ENCODE measurements around the gene LRP6.

DNA sequence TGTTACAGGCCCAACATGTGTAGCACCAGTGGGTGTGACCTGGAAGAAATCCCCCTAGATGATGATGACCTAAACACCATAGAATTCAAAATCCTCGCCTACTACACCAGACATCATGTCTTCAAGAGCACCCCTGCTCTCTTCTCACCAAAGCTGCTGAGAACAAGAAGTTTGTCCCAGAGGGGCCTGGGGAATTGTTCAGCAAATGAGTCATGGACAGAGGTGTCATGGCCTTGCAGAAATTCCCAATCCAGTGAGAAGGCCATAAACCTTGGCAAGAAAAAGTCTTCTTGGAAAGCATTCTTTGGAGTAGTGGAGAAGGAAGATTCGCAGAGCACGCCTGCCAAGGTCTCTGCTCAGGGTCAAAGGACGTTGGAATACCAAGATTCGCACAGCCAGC is 187.6 kb downstream of the LRP6 start:
- TF ChIP-seq, protein P1, sequence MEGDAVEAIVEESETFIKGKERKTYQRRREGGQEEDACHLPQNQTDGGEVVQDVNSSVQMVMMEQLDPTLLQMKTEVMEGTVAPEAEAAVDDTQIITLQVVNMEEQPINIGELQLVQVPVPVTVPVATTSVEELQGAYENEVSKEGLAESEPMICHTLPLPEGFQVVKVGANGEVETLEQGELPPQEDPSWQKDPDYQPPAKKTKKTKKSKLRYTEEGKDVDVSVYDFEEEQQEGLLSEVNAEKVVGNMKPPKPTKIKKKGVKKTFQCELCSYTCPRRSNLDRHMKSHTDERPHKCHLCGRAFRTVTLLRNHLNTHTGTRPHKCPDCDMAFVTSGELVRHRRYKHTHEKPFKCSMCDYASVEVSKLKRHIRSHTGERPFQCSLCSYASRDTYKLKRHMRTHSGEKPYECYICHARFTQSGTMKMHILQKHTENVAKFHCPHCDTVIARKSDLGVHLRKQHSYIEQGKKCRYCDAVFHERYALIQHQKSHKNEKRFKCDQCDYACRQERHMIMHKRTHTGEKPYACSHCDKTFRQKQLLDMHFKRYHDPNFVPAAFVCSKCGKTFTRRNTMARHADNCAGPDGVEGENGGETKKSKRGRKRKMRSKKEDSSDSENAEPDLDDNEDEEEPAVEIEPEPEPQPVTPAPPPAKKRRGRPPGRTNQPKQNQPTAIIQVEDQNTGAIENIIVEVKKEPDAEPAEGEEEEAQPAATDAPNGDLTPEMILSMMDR (IDR thresholded peaks at IDR 0.05), result no peak
- no peak for TF ChIP-seq ZFX (IDR thresholded peaks at IDR 0.05; ENCODE audit: borderline replicate concordance)
